A549 (cell line): ENCODE measurements around the gene CHMP3. TPM values are rescaled to one million over a fixed set of nuclear protein-coding genes. Genes with fewer than 3 reads are reported as not detected.

Experiments used
- ATAC-seq, 2 experiments: fragments of 200-7000 bp in 1 of 2; fragments of >200 bp in 1 of 2; cut with Nextera tagmentation in 1 of 2; cut with Tn5 transposase in 1 of 2; 3 replicates each; pipeline versions ENCODE4 v1.8.0 to v1.9.1; 2018 to 2020; ENCODE audit warnings: mild to moderate bottlenecking in 1 of 2, moderate library complexity in 1 of 2
- CTCF ChIA-PET: fragments of 300-600 bp; sonication (Branson Sonifier 250); formaldehyde crosslinking; extraction: SDS; loops from one replicate; lab custom pipeline; 2021; ENCODE audit warnings: antibody characterized with exemption, inconsistent platforms; lab: Yijun Ruan, JAX
- POLR2A ChIA-PET: fragments of 350-600 bp; formaldehyde crosslinking; extraction: SDS; loops from one replicate; lab custom pipeline; 2021; ENCODE audit warnings: antibody characterized with exemption, inconsistent platforms; lab: Yijun Ruan, JAX
- DNase-seq, 2 experiments: peaks; one replicate each; pipeline versions ENCODE4 v3.0.0 to v3.0.0-alpha.2; 2011 to 2016; ENCODE audit warnings: low read depth in 1 of 2, low spot score in 1 of 2
- FAIRE-seq: peaks from 2 replicates; lab custom pipeline; 2011; peaks lifted over from hg19 to GRCh38; lab: Jason Lieb, UNC
- H3K27ac ChIP-seq, 2 experiments: fragments of >200 bp; sonication (Bioruptor Twin); formaldehyde crosslinking; 3 replicates each; pipeline ENCODE4 v1.5.1; 2016 to 2017
- H3K4me1 ChIP-seq: fragments of >200 bp; sonication (Bioruptor Twin); formaldehyde crosslinking; 3 replicates; pipeline ENCODE4 v1.6.1; 2016
- H3K4me2 ChIP-seq: fragments of >200 bp; sonication (Bioruptor Twin); formaldehyde crosslinking; 3 replicates; pipeline ENCODE4 v1.6.1; 2016
- H3K4me3 ChIP-seq: fragments of >200 bp; sonication (Bioruptor Twin); formaldehyde crosslinking; 3 replicates; pipeline ENCODE4 v1.5.1; 2016
- H3K9me3 ChIP-seq: fragments of >200 bp; sonication (Bioruptor Twin); formaldehyde crosslinking; 3 replicates; pipeline ENCODE4 v1.6.1; 2016
- CBX2 ChIP-seq: fragments of 200-600 bp; sonication (generic); IDR thresholded peaks from 2 replicates; pipeline ENCODE4 v1.6.1; 2016; ENCODE audit warnings: low read depth, mild to moderate bottlenecking, borderline replicate concordance
- CEBPB ChIP-seq, 2 experiments: fragments of >200 bp in 1 of 2; sonication (Bioruptor Twin) in 1 of 2; formaldehyde crosslinking in 1 of 2; IDR thresholded peaks; 2 replicates each; pipeline ENCODE4 v1.6.1; 2012 to 2016
- E2F6 ChIP-seq: IDR thresholded peaks from 2 replicates; pipeline ENCODE4 v1.6.1; 2012; ENCODE audit warnings: low read depth, borderline replicate concordance
- EP300 ChIP-seq, 2 experiments: fragments of >200 bp; sonication (Bioruptor Twin); formaldehyde crosslinking; IDR thresholded peaks; 2 replicates in 1 of 2; 3 replicates in 1 of 2; pipeline ENCODE4 v1.6.1; 2016 to 2017
- FOSL2 ChIP-seq, 2 experiments: fragments of 450-650 bp in 1 of 2; fragments of >200 bp in 1 of 2; sonication (Bioruptor Twin) in 1 of 2; formaldehyde crosslinking; IDR thresholded peaks; 2 replicates each; pipeline versions ENCODE4 v1.5.0 to v1.6.1; 2016 to 2020; ENCODE audit warnings: mild to moderate bottlenecking in 1 of 2, moderate library complexity in 1 of 2
- FOXS1 ChIP-seq: fragments of 250-450 bp; sonication (Bioruptor Pico); IDR thresholded peaks from 2 replicates; pipeline ENCODE4 v1.5.0; 2020; ENCODE audit warnings: mild to moderate bottlenecking, moderate library complexity
- GATA3 ChIP-seq: IDR thresholded peaks from 2 replicates; pipeline ENCODE4 v1.6.1; 2012; ENCODE audit warnings: borderline replicate concordance
- HDAC2 ChIP-seq: fragments of 200-600 bp; sonication (generic); IDR thresholded peaks from 2 replicates; pipeline ENCODE4 v1.6.1; 2016
- HEYL ChIP-seq: fragments of 250-450 bp; sonication (Bioruptor Pico); IDR thresholded peaks from 2 replicates; pipeline ENCODE4 v1.8.0; 2021; ENCODE audit warnings: mild to moderate bottlenecking, moderate library complexity
- HOXB13 ChIP-seq: fragments of 250-450 bp; sonication (Bioruptor Pico); IDR thresholded peaks from 2 replicates; pipeline ENCODE4 v1.5.0; 2020; ENCODE audit warnings: low read depth, mild to moderate bottlenecking, moderate library complexity
- HOXB5 ChIP-seq: fragments of 250-450 bp; sonication (Bioruptor Pico); IDR thresholded peaks from 2 replicates; pipeline ENCODE4 v1.5.0; 2020; ENCODE audit warnings: mild to moderate bottlenecking, moderate library complexity
- JUN ChIP-seq, 2 experiments: fragments of >200 bp; sonication (Bioruptor Twin); formaldehyde crosslinking; IDR thresholded peaks; 2 replicates in 1 of 2; 3 replicates in 1 of 2; pipeline ENCODE4 v1.6.1; 2016 to 2017
- JUNB ChIP-seq: fragments of >200 bp; sonication (Bioruptor Twin); formaldehyde crosslinking; IDR thresholded peaks from 2 replicates; pipeline ENCODE4 v1.6.1; 2016
- KDM1A ChIP-seq: fragments of 200-600 bp; sonication (generic); IDR thresholded peaks from 2 replicates; pipeline ENCODE4 v1.6.1; 2016; ENCODE audit warnings: low read depth, mild to moderate bottlenecking
- MAZ ChIP-seq: fragments of 150-350 bp; IDR thresholded peaks from 2 replicates; pipeline ENCODE4 v1.6.1; 2014; ENCODE audit warnings: antibody characterized with exemption, low read depth, low read length, borderline replicate concordance
- NFE2L2 ChIP-seq: fragments of 150-350 bp; conservative IDR thresholded peaks from 2 replicates; pipeline ENCODE4 v1.6.1; 2014; ENCODE audit warnings: low read length
- POLR2AphosphoS2 ChIP-seq: conservative IDR thresholded peaks from 2 replicates; pipeline ENCODE4 v1.6.1; 2012; ENCODE audit warnings: low read length, improper control_type of control experiment, inconsistent platforms
- RCOR1 ChIP-seq: fragments of 150-350 bp; IDR thresholded peaks from 2 replicates; pipeline ENCODE4 v1.6.1; 2014; ENCODE audit warnings: antibody characterized with exemption, low read length, low read depth
- REST ChIP-seq: fragments of 200-600 bp; sonication (generic); IDR thresholded peaks from 2 replicates; pipeline ENCODE4 v1.6.1; 2016; ENCODE audit warnings: antibody characterized with exemption, mild to moderate bottlenecking, moderate library complexity
- RFX5 ChIP-seq: fragments of 450-650 bp; IDR thresholded peaks from 2 replicates; pipeline ENCODE4 v1.7.1; 2014; ENCODE audit warnings: antibody characterized with exemption, mild to moderate bottlenecking, moderate library complexity
- SREBF2 ChIP-seq: fragments of 450-650 bp; IDR thresholded peaks from 2 replicates; pipeline ENCODE4 v1.6.1; 2014; ENCODE audit warnings: mild to moderate bottlenecking, moderate library complexity
- TFCP2L1 ChIP-seq: fragments of 250-450 bp; sonication (Bioruptor Pico); IDR thresholded peaks from 2 replicates; pipeline ENCODE4 v1.5.0; 2021; ENCODE audit warnings: mild to moderate bottlenecking
- TP53 ChIP-seq: fragments of 250-450 bp; sonication (Bioruptor Pico); IDR thresholded peaks from 2 replicates; pipeline ENCODE4 v1.5.0; 2021; ENCODE audit warnings: mild to moderate bottlenecking, moderate library complexity
- ZC3H11A ChIP-seq: fragments of 450-650 bp; IDR thresholded peaks from 2 replicates; pipeline ENCODE4 v1.6.1; 2014; ENCODE audit warnings: antibody characterized with exemption, mild to moderate bottlenecking
- ZSCAN20 ChIP-seq: fragments of 250-450 bp; sonication (Bioruptor Pico); IDR thresholded peaks from 2 replicates; pipeline ENCODE4 v1.8.0; 2022; ENCODE audit warnings: mild to moderate bottlenecking, moderate library complexity
- whole genome bisulfite sequencing: methylation state at CpG from one replicate; pipeline ENCODE4 v1.1.6; 2017; ENCODE audit errors: missing lambda C conversion rate; 5-methylcytosine and 5-hydroxymethylcytosine counted together
- polyA plus RNA-seq, 4 experiments: library from polyadenylated mRNA; depleted of rRNA in 3 of 4; stranded (reverse); fragments of >200 nt; fragmentation: RNase III in 1 of 4; extraction: RNeasy Plus Mini Kit Qiagen cat#74134 plus additional on column Dnase treatment in 1 of 4; gene quantifications; 2 replicates in 3 of 4; 3 replicates in 1 of 4; pipeline ENCODE4 v1.2.3, GENCODE V29; 2011 to 2017
- TF ChIP-seq, protein P1 (sequence below): fragments of >200 bp; sonication (Bioruptor Twin); formaldehyde crosslinking; IDR thresholded peaks from 3 replicates; pipeline ENCODE4 v1.5.1; 2016
- TF ChIP-seq, protein P2 (sequence below): fragments of 250-450 bp; sonication (Bioruptor Pico); IDR thresholded peaks from 2 replicates; pipeline ENCODE4 v1.5.0; 2020; ENCODE audit warnings: low read depth, mild to moderate bottlenecking, moderate library complexity
- TF ChIP-seq, protein P3 (sequence below): fragments of 450-650 bp; IDR thresholded peaks from 2 replicates; pipeline ENCODE4 v1.6.1; 2014; ENCODE audit warnings: antibody characterized with exemption
- TF ChIP-seq, protein P4 (sequence below): IDR thresholded peaks from 2 replicates; pipeline ENCODE4 v1.6.1; 2012

CHMP3 gene
- polyA plus RNA-seq, 2 of the 4 experiments (the other 2 are of a cell fraction): 108 to 246 TPM

DNA sequence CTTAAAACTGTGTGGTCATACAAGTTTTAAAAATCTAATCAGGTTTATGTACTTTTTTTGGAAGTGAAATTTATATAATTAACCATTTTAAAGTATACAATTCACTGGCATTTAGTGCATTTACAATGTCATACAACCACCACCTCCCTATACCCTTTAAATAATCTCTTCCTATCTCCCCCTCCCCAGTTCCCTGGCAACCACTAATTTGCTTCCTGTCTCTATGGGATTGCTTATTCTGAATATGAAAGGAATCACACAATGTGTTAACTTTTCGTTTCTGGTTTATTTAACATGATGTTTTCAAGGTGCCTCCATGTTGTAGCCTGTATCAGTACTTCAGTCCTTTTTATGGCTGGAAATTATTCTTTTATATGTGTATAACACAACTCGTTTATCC lies 19.4 kb downstream of the CHMP3 start:
- TF ChIP-seq JUN (IDR thresholded peaks at IDR 0.05) (no peak), ZSCAN20 (CRISPR knock-in tag) (no peak), FOXS1 (CRISPR knock-in tag) (no peak), REST (no peak), HEYL (CRISPR knock-in tag) (no peak), FOSL2 (IDR thresholded peaks at IDR 0.05) (no peak), FOSL2 (CRISPR knock-in tag; IDR thresholded peaks at IDR 0.05) (no peak), EP300 (IDR thresholded peaks at IDR 0.05) (no peak), NFE2L2 (no peak), POLR2AphosphoS2 (no peak), GATA3 (no peak), CEBPB (IDR thresholded peaks at IDR 0.05) (no peak), MAZ (no peak), RCOR1 (no peak), TP53 (CRISPR knock-in tag) (no peak), JUNB (no peak), KDM1A (no peak), RFX5 (no peak), E2F6 (no peak), TFCP2L1 (no peak)
- TF ChIP-seq, protein P1, sequence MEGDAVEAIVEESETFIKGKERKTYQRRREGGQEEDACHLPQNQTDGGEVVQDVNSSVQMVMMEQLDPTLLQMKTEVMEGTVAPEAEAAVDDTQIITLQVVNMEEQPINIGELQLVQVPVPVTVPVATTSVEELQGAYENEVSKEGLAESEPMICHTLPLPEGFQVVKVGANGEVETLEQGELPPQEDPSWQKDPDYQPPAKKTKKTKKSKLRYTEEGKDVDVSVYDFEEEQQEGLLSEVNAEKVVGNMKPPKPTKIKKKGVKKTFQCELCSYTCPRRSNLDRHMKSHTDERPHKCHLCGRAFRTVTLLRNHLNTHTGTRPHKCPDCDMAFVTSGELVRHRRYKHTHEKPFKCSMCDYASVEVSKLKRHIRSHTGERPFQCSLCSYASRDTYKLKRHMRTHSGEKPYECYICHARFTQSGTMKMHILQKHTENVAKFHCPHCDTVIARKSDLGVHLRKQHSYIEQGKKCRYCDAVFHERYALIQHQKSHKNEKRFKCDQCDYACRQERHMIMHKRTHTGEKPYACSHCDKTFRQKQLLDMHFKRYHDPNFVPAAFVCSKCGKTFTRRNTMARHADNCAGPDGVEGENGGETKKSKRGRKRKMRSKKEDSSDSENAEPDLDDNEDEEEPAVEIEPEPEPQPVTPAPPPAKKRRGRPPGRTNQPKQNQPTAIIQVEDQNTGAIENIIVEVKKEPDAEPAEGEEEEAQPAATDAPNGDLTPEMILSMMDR: no peak
- POLR2A ChIA-PET: no interaction called here

DNA sequence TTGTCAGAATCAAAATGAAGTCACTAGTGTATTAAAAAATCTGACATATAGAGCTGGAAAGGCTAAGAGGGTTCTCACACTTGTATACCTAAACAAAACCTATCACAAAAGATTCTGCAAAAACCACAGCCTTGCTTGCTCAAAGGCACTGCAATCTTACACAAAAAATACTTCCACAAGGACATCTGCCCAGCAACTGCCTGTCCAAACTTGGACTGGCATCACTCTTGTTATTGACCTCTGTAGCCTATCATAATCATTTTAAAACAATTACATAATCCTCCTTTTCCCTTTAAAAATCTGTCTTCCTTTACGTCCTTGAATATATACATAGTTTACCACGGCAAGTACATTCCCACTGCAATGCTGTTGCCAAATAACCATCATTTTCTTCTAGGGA lies 19.9 kb downstream of the CHMP3 start:
- Histone ChIP-seq H3K9me3 (peaks cover 8% of the 10 kb centered on the region; the same call in 1 of the 3 replicates), H3K4me2 (no peak overlapping the region), H3K4me1 (no peaks in the 10 kb centered on the region), H3K4me3 (no peak overlapping the region), H3K27ac (no peak overlapping the region)
- FAIRE-seq (no peak), ATAC-seq (no peak), DNase-seq (no peak)
- POLR2A ChIA-PET: no interaction called here
- WGBS: 85% methylated on average over 2 of the region's 2 CpGs
- CTCF ChIA-PET: no interaction called here
- no peak for TF ChIP-seq EP300 (IDR thresholded peaks at IDR 0.05)
- TF ChIP-seq HOXB5 (CRISPR knock-in tag): no peak
- TF ChIP-seq HOXB13 (CRISPR knock-in tag): no peak
- TF ChIP-seq RFX5: no peak
- TF ChIP-seq SREBF2: no peak
- TF ChIP-seq, protein P2, sequence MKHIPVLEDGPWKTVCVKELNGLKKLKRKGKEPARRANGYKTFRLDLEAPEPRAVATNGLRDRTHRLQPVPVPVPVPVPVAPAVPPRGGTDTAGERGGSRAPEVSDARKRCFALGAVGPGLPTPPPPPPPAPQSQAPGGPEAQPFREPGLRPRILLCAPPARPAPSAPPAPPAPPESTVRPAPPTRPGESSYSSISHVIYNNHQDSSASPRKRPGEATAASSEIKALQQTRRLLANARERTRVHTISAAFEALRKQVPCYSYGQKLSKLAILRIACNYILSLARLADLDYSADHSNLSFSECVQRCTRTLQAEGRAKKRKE (CRISPR knock-in tag): no peak
- no peak for TF ChIP-seq CBX2
- TF ChIP-seq, protein P3, sequence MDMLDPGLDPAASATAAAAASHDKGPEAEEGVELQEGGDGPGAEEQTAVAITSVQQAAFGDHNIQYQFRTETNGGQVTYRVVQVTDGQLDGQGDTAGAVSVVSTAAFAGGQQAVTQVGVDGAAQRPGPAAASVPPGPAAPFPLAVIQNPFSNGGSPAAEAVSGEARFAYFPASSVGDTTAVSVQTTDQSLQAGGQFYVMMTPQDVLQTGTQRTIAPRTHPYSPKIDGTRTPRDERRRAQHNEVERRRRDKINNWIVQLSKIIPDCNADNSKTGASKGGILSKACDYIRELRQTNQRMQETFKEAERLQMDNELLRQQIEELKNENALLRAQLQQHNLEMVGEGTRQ: no peak
- no peak for TF ChIP-seq ZC3H11A
- TF ChIP-seq TFCP2L1: no peak
- TF ChIP-seq JUN (IDR thresholded peaks at IDR 0.05): no peak
- TF ChIP-seq, protein P4, sequence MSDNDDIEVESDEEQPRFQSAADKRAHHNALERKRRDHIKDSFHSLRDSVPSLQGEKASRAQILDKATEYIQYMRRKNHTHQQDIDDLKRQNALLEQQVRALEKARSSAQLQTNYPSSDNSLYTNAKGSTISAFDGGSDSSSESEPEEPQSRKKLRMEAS: no peak
- TF ChIP-seq RCOR1: no peak
- TF ChIP-seq HDAC2: no peak

More for the DNA sequence above, 19.4 kb downstream of the CHMP3 start:
- CTCF ChIA-PET: no interaction called here
- Histone ChIP-seq H3K4me1 (no peaks in the 10 kb centered on the region), H3K4me3 (no peak overlapping the region), H3K9me3 (peaks cover 8% of the 10 kb centered on the region; the same call in 2 of the 3 replicates), H3K4me2 (no peak overlapping the region), H3K27ac (no peak overlapping the region)
- no peak for DNase-seq
- no peak for ATAC-seq
- no peak for FAIRE-seq
- 88% methylated on average over 2 of the region's 2 CpGs for WGBS
